ENCODE data around the gene KRT80.

DNA sequence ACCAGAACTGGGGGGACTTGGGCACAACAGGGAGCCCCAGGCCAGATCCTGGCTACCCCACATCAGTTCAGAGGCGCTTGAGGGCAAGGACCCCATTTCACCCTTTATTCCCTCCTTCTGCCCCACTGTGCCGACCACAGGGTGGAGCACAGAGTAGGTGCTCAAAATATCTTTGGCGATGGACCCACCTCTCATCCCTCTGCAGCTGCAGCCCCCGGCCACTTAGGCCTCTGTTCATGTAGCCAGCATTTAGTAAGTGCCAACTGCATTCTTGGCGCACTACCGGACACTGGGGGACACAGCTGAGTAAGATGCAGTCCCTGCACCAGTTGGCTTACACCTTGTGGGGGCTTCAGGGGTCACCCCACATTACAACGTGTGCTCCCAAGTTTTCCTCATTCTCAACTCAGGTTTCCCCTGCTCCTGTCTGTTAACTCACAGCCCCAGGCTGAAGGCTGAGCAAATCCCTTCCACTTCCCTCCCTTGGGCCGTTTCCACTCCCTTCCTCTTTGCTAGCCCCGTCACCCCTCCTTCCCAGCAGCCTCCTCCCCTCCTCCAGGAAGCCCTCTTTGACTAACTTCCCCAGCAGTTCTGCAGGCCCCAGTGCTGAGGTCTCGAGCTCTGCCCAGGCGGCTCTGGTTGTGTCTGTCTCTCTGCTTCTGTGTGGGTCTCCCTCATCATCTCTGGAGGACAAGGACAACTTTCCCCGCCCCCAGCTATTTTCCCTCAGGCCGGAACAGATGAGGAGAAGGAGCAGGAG lies 26.5 kb downstream of the KRT80 start:
- TF ChIP-seq, protein P1, sequence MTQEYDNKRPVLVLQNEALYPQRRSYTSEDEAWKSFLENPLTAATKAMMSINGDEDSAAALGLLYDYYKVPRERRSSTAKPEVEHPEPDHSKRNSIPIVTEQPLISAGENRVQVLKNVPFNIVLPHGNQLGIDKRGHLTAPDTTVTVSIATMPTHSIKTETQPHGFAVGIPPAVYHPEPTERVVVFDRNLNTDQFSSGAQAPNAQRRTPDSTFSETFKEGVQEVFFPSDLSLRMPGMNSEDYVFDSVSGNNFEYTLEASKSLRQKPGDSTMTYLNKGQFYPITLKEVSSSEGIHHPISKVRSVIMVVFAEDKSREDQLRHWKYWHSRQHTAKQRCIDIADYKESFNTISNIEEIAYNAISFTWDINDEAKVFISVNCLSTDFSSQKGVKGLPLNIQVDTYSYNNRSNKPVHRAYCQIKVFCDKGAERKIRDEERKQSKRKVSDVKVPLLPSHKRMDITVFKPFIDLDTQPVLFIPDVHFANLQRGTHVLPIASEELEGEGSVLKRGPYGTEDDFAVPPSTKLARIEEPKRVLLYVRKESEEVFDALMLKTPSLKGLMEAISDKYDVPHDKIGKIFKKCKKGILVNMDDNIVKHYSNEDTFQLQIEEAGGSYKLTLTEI (CRISPR knock-in tag; conservative IDR thresholded peaks at IDR 0.05), result no peak
- TF ChIP-seq ZNF7 (CRISPR knock-in tag; IDR thresholded peaks at IDR 0.05), result no peak
- no peak for TF ChIP-seq TCF7L2 (IDR thresholded peaks at IDR 0.05; ENCODE audit: low read depth, low read length)
- no peak for TF ChIP-seq MXI1 (IDR thresholded peaks at IDR 0.05; ENCODE audit: borderline replicate concordance, low read depth, low read length)
- TF ChIP-seq, protein P2, sequence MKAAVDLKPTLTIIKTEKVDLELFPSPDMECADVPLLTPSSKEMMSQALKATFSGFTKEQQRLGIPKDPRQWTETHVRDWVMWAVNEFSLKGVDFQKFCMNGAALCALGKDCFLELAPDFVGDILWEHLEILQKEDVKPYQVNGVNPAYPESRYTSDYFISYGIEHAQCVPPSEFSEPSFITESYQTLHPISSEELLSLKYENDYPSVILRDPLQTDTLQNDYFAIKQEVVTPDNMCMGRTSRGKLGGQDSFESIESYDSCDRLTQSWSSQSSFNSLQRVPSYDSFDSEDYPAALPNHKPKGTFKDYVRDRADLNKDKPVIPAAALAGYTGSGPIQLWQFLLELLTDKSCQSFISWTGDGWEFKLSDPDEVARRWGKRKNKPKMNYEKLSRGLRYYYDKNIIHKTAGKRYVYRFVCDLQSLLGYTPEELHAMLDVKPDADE (CRISPR knock-in tag; IDR thresholded peaks at IDR 0.05), result no peak
- no peak for TF ChIP-seq GTF2F1 (IDR thresholded peaks at IDR 0.05; ENCODE audit: low read length)
- TF ChIP-seq, protein P3, sequence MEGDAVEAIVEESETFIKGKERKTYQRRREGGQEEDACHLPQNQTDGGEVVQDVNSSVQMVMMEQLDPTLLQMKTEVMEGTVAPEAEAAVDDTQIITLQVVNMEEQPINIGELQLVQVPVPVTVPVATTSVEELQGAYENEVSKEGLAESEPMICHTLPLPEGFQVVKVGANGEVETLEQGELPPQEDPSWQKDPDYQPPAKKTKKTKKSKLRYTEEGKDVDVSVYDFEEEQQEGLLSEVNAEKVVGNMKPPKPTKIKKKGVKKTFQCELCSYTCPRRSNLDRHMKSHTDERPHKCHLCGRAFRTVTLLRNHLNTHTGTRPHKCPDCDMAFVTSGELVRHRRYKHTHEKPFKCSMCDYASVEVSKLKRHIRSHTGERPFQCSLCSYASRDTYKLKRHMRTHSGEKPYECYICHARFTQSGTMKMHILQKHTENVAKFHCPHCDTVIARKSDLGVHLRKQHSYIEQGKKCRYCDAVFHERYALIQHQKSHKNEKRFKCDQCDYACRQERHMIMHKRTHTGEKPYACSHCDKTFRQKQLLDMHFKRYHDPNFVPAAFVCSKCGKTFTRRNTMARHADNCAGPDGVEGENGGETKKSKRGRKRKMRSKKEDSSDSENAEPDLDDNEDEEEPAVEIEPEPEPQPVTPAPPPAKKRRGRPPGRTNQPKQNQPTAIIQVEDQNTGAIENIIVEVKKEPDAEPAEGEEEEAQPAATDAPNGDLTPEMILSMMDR (CRISPR knock-in tag; IDR thresholded peaks at IDR 0.05), result no peak
- no peak for TF ChIP-seq GABPB1 (CRISPR knock-in tag; IDR thresholded peaks at IDR 0.05)
- TF ChIP-seq ZFP1 (CRISPR knock-in tag; IDR thresholded peaks at IDR 0.05), result no peak
- TF ChIP-seq HDAC1 (CRISPR knock-in tag; IDR thresholded peaks at IDR 0.05), result no peak
- TF ChIP-seq, protein P4, sequence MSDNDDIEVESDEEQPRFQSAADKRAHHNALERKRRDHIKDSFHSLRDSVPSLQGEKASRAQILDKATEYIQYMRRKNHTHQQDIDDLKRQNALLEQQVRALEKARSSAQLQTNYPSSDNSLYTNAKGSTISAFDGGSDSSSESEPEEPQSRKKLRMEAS (IDR thresholded peaks at IDR 0.05), result no peak
- TF ChIP-seq ZNF224 (CRISPR knock-in tag; IDR thresholded peaks at IDR 0.05), result no peak
- TF ChIP-seq SIX1 (CRISPR knock-in tag; IDR thresholded peaks at IDR 0.05; ENCODE audit: borderline replicate concordance), result no peak
- TF ChIP-seq, protein P5, sequence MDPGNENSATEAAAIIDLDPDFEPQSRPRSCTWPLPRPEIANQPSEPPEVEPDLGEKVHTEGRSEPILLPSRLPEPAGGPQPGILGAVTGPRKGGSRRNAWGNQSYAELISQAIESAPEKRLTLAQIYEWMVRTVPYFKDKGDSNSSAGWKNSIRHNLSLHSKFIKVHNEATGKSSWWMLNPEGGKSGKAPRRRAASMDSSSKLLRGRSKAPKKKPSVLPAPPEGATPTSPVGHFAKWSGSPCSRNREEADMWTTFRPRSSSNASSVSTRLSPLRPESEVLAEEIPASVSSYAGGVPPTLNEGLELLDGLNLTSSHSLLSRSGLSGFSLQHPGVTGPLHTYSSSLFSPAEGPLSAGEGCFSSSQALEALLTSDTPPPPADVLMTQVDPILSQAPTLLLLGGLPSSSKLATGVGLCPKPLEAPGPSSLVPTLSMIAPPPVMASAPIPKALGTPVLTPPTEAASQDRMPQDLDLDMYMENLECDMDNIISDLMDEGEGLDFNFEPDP (CRISPR knock-in tag; conservative IDR thresholded peaks at IDR 0.05), result no peak
